GM19240 (cell line): ENCODE results near the gene GMDS.

Experiments used
- DNase-seq: peaks from one replicate; pipeline ENCODE4 v3.0.0; 2011; ENCODE audit warnings: low spot score; ENCODE audit not compliant: insufficient read length

The GMDS gene

GRCh38 chr6:1839361-1839760 lies 406.0 kb downstream of the GMDS start:
- DNase-seq = no peak

GRCh38 chr6:1838604-1839213 lies 406.7 kb downstream of the GMDS start:
- DNase-seq = no peak

GRCh38 chr6:1837826-1838225 lies 407.6 kb downstream of the GMDS start:
- no peak for DNase-seq

- no peak for DNase-seq
Measured at GRCh38 chr6:1836690-1837089, 408.7 kb downstream of the GMDS start.

GRCh38 chr6:1834646-1835516 lies 410.5 kb downstream of the GMDS start:
- DNase-seq = no peak

- no peak for DNase-seq
Measured at GRCh38 chr6:1834207-1834606, 411.2 kb downstream of the GMDS start.

GRCh38 chr6:1832844-1833787 lies 412.3 kb downstream of the GMDS start:
- no peak for DNase-seq

GRCh38 chr6:1832358-1832757 lies 413.0 kb downstream of the GMDS start:
- no peak for DNase-seq

GRCh38 chr6:1827984-1828793 lies 417.2 kb downstream of the GMDS start:
- DNase-seq = no peak

- DNase-seq = no peak
Measured at GRCh38 chr6:1825926-1826325, 419.5 kb downstream of the GMDS start.

- no peak for DNase-seq
Measured at GRCh38 chr6:1825277-1825676, 420.1 kb downstream of the GMDS start.

- no peak for DNase-seq
Measured at GRCh38 chr6:1821513-1822183, 423.8 kb downstream of the GMDS start.

- DNase-seq = no peak
Measured at GRCh38 chr6:1821164-1821512, 424.3 kb downstream of the GMDS start.

- DNase-seq = no peak
Measured at GRCh38 chr6:1820714-1821113, 424.7 kb downstream of the GMDS start.

- no peak for DNase-seq
Measured at GRCh38 chr6:1820165-1820564, 425.2 kb downstream of the GMDS start.

GRCh38 chr6:1819007-1819406 lies 426.4 kb downstream of the GMDS start:
- DNase-seq = no peak

- DNase-seq = no peak
Measured at GRCh38 chr6:1817033-1817761, 428.2 kb downstream of the GMDS start.

- no peak for DNase-seq
Measured at GRCh38 chr6:1815827-1816452, 429.5 kb downstream of the GMDS start.

- DNase-seq = no peak
Measured at GRCh38 chr6:1814279-1814678, 431.1 kb downstream of the GMDS start.
